Loucy (cell line): ENCODE measurements around the gene PTGER3.

Experiments
- H2AFZ ChIP-seq: fragments of 200-600 bp; sonication (generic); 2 replicates; pipeline ENCODE4 v1.6.0; 2016; ENCODE audit warnings: antibody characterized with exemption, mild to moderate bottlenecking, low read length, moderate library complexity
- H3F3A ChIP-seq: fragments of 200-600 bp; 2 replicates; pipeline ENCODE4 v1.6.0; 2016; ENCODE audit warnings: antibody characterized with exemption, low read depth, mild to moderate bottlenecking
- H3K27me3 ChIP-seq: fragments of 200-600 bp; sonication (generic); 2 replicates; pipeline ENCODE4 v1.6.1; 2014; ENCODE audit warnings: low read length, mild to moderate bottlenecking; ENCODE audit not compliant: insufficient read depth, poor library complexity, severe bottlenecking
- H3K36me3 ChIP-seq: fragments of 200-600 bp; sonication (generic); 2 replicates; pipeline ENCODE4 v1.6.1; 2016; ENCODE audit warnings: low read length; ENCODE audit not compliant: insufficient read depth
- H3K4me1 ChIP-seq: fragments of 200-600 bp; sonication (generic); 2 replicates; pipeline ENCODE4 v1.5.1; 2014; ENCODE audit warnings: low read length, mild to moderate bottlenecking; ENCODE audit not compliant: insufficient read depth, poor library complexity, severe bottlenecking
- H3K4me2 ChIP-seq: fragments of 200-600 bp; sonication (generic); 2 replicates; pipeline ENCODE4 v1.6.0; 2014; ENCODE audit warnings: antibody characterized with exemption, low read length, low read depth, mild to moderate bottlenecking; ENCODE audit not compliant: poor library complexity, severe bottlenecking
- H3K4me3 ChIP-seq: fragments of 200-600 bp; sonication (generic); 2 replicates; pipeline ENCODE4 v1.5.1; 2014; ENCODE audit warnings: low read length, mild to moderate bottlenecking, mixed read lengths; ENCODE audit not compliant: poor library complexity, severe bottlenecking
- H3K79me2 ChIP-seq: fragments of 200-600 bp; sonication (generic); 2 replicates; pipeline ENCODE4 v1.6.1; 2014; ENCODE audit warnings: low read length; ENCODE audit not compliant: insufficient read depth
- H3K9ac ChIP-seq: fragments of 200-600 bp; sonication (generic); 2 replicates; pipeline ENCODE4 v1.6.0; 2014; ENCODE audit warnings: mild to moderate bottlenecking, low read depth, low read length, moderate library complexity; ENCODE audit not compliant: poor library complexity, severe bottlenecking
- H3K9me2 ChIP-seq: fragments of 200-600 bp; sonication (generic); replicated peaks from 2 replicates; pipeline ENCODE4 v1.6.1; 2016; ENCODE audit warnings: low read depth, low read length, mixed read lengths
- H3K9me3 ChIP-seq: fragments of 200-600 bp; sonication (generic); 2 replicates; pipeline ENCODE4 v1.6.1; 2014; ENCODE audit warnings: mild to moderate bottlenecking, antibody characterized with exemption, low read length, low read depth; ENCODE audit not compliant: insufficient read depth
- H4K20me1 ChIP-seq: fragments of 200-600 bp; sonication (generic); 2 replicates; pipeline ENCODE4 v1.6.0; 2014; ENCODE audit warnings: antibody characterized with exemption, low read length, mild to moderate bottlenecking; ENCODE audit not compliant: insufficient read depth, poor library complexity, severe bottlenecking
- EZH2phosphoT487 ChIP-seq: fragments of 200-600 bp; IDR thresholded peaks from 2 replicates; pipeline ENCODE4 v1.6.1; 2018; ENCODE audit warnings: antibody characterized with exemption, mild to moderate bottlenecking, moderate library complexity, borderline replicate concordance
- TF ChIP-seq, protein P1 (sequence below): fragments of 200-600 bp; sonication (generic); conservative IDR thresholded peaks from 2 replicates; pipeline ENCODE4 v1.5.1; 2014; ENCODE audit warnings: mild to moderate bottlenecking, antibody characterized with exemption, low read length

Gene PTGER3

DNA sequence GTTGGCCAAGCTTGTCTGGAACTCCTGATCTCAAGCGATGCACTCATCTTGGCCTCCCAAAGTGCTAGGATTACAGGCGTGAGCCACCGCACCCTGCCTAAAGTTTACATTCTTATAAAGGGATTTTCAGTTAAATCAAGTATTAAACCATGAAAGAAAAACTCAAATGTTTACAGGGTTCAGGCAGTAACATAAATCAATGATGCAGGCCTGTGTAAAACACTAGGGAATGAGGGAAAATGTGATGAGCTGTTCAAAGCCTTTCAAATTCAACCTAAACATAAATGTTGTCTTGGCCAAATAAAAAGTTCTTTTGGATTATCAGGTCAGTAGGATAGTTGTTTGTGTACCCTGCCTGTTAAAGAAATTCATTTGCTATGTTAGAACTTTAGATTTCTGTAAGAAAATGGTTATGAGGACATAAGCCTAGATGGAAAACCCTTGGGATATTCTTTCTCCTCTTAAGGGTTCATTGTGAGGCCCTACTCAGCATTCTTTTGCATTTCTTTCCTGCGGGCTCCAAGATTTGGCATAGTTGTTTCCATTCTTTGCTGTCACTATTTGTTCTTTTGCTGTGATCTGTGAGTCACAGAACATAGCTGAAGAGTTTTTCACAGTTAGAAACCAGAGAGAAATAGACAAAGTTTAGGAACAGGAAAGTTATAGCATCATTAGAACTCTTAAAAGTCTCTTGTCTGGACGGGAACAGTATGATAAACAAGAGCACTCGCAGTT lies 42.1 kb upstream of the PTGER3 start:
- no peaks in the 10 kb centered on the region for H3K36me3 ChIP-seq
- H3K27me3 ChIP-seq: no peaks in the 10 kb centered on the region

GRCh38 chr1:71088645-71089287 lies 41.1 kb upstream of the PTGER3 start:
- Histone ChIP-seq H3K4me3 (no peak overlapping the region), H2AFZ (no peak overlapping the region)
- TF ChIP-seq, protein P1, sequence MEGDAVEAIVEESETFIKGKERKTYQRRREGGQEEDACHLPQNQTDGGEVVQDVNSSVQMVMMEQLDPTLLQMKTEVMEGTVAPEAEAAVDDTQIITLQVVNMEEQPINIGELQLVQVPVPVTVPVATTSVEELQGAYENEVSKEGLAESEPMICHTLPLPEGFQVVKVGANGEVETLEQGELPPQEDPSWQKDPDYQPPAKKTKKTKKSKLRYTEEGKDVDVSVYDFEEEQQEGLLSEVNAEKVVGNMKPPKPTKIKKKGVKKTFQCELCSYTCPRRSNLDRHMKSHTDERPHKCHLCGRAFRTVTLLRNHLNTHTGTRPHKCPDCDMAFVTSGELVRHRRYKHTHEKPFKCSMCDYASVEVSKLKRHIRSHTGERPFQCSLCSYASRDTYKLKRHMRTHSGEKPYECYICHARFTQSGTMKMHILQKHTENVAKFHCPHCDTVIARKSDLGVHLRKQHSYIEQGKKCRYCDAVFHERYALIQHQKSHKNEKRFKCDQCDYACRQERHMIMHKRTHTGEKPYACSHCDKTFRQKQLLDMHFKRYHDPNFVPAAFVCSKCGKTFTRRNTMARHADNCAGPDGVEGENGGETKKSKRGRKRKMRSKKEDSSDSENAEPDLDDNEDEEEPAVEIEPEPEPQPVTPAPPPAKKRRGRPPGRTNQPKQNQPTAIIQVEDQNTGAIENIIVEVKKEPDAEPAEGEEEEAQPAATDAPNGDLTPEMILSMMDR: no peak
- no peak for TF ChIP-seq EZH2phosphoT487

More for the DNA sequence above, 42.1 kb upstream of the PTGER3 start:
- TF ChIP-seq EZH2phosphoT487: no peak
- TF ChIP-seq, protein P1: no peak
- Histone ChIP-seq H3K4me2 (no peak overlapping the region), H3K9ac (no peak overlapping the region), H3K79me2 (no peaks in the 10 kb centered on the region), H3F3A (no peaks in the 10 kb centered on the region), H3K4me3 (no peak overlapping the region), H3K4me1 (no peaks in the 10 kb centered on the region), H3K9me3 (no peaks in the 10 kb centered on the region), H2AFZ (no peak overlapping the region), H4K20me1 (no peaks in the 10 kb centered on the region), H3K9me2 (no peaks in the 10 kb centered on the region)

GRCh38 chr1:71087713-71088112 lies 40.1 kb upstream of the PTGER3 start:
- Histone ChIP-seq H3K9me2 (no peaks in the 10 kb centered on the region), H3K9me3 (no peaks in the 10 kb centered on the region), H3K4me2 (no peak overlapping the region), H3K4me1 (peaks cover 9% of the 10 kb centered on the region), H2AFZ (no peak overlapping the region), H3K9ac (no peak overlapping the region), H4K20me1 (no peaks in the 10 kb centered on the region), H3F3A (no peaks in the 10 kb centered on the region), H3K36me3 (no peaks in the 10 kb centered on the region), H3K79me2 (no peaks in the 10 kb centered on the region), H3K4me3 (no peak overlapping the region), H3K27me3 (no peaks in the 10 kb centered on the region)
- TF ChIP-seq, protein P1: no peak

More at GRCh38 chr1:71088645-71089287, 41.1 kb upstream of the PTGER3 start:
- Histone ChIP-seq H3K27me3 (no peaks in the 10 kb centered on the region), H3K36me3 (no peaks in the 10 kb centered on the region), H3K9ac (no peak overlapping the region), H3K9me2 (no peaks in the 10 kb centered on the region), H3F3A (no peaks in the 10 kb centered on the region), H3K79me2 (no peaks in the 10 kb centered on the region), H3K9me3 (no peaks in the 10 kb centered on the region), H3K4me2 (no peak overlapping the region), H3K4me1 (no peaks in the 10 kb centered on the region), H4K20me1 (no peaks in the 10 kb centered on the region)
